Measurements from ENCODE around the gene IMMP2L.
"Not testable (repeated sequence)": the region's sequence is repeated elsewhere in the genome, so short reads cannot be mapped to it uniquely, and the experiment has no call there.

IMMP2L gene

GRCh38 chr7:111505422-111505821, 56.9 kb downstream of the IMMP2L start:
- DNase-seq: not testable (repeated sequence)

- not testable (repeated sequence) for DNase-seq
These were observed 60.5 kb downstream of the IMMP2L start for GRCh38 chr7:111501799-111502198.

- DNase-seq: no peak
These were observed 63.3 kb downstream of the IMMP2L start for GRCh38 chr7:111499027-111499426.

GRCh38 chr7:111498391-111499007, 63.8 kb downstream of the IMMP2L start:
- no peak for DNase-seq

GRCh38 chr7:111495173-111495810, 67.0 kb downstream of the IMMP2L start:
- DNase-seq: no peak

- no peak for DNase-seq
These were observed 70.1 kb downstream of the IMMP2L start for GRCh38 chr7:111492234-111492633.

GRCh38 chr7:111486472-111487142, 75.7 kb downstream of the IMMP2L start:
- peak in 1 of 2 donors; percentile 32 for DNase-seq

- DNase-seq: no peak
These were observed 76.5 kb downstream of the IMMP2L start for GRCh38 chr7:111485701-111486380.

- no peak for DNase-seq
These were observed 79.2 kb downstream of the IMMP2L start for GRCh38 chr7:111483078-111483477.

- DNase-seq: no peak
These were observed 84.6 kb downstream of the IMMP2L start for GRCh38 chr7:111477462-111478225.

GRCh38 chr7:111476586-111477293, 85.6 kb downstream of the IMMP2L start:
- DNase-seq: no peak

- no peak for DNase-seq
These were observed 86.3 kb downstream of the IMMP2L start for GRCh38 chr7:111475959-111476358.

- DNase-seq: no peak
These were observed 86.9 kb downstream of the IMMP2L start for GRCh38 chr7:111475419-111475748.

GRCh38 chr7:111474723-111475418, 87.4 kb downstream of the IMMP2L start:
- DNase-seq: no peak

- no peak for DNase-seq
These were observed 88.7 kb downstream of the IMMP2L start for GRCh38 chr7:111473449-111474198.

- DNase-seq: no peak
These were observed 91.3 kb downstream of the IMMP2L start for GRCh38 chr7:111470998-111471397.

- not testable (repeated sequence) for DNase-seq
These were observed 92.4 kb downstream of the IMMP2L start for GRCh38 chr7:111469894-111470293.

GRCh38 chr7:111465774-111466173, 96.5 kb downstream of the IMMP2L start:
- not testable (repeated sequence) for DNase-seq

- DNase-seq: no peak
These were observed 101.6 kb downstream of the IMMP2L start for GRCh38 chr7:111460695-111461094.

- DNase-seq: no peak
These were observed 102.5 kb downstream of the IMMP2L start for GRCh38 chr7:111459757-111460280.

Measured in CD4-positive, alpha-beta T cell treated with Interleukin-1 beta for 1 hour (primary cell).